GM13977 (cell line): ENCODE data around the gene PGAM2.
A peak's percentile ranks its signal among the peaks of the same experiment; 100 is the strongest.

Source experiments
- DNase-seq: peaks from one replicate; pipeline ENCODE4 v3.0.0; 2012; ENCODE audit warnings: low spot score
- in situ Hi-C: fragments of 300-500 bp; cut with MboI; formaldehyde crosslinking; loops from one replicate; pipeline ENCODE4 v1.12.0; 2022; ENCODE audit warnings: low sequenced_read_pairs, low pct_unique_long_range_greater_than_20kb, mixed read lengths, inconsistent platforms; ENCODE audit not compliant: unreplicated experiment
- TF ChIP-seq, protein P1 (sequence below): IDR thresholded peaks from 2 replicates; pipeline ENCODE4 v1.5.1; 2012; ENCODE audit warnings: mild to moderate bottlenecking, control low read depth; ENCODE audit not compliant: insufficient read depth; ENCODE audit errors: extremely low read depth, missing control alignments

Gene PGAM2

GRCh38 chr7:44082541-44083207 lies 17.3 kb upstream of the PGAM2 start:
- TF ChIP-seq, protein P1, sequence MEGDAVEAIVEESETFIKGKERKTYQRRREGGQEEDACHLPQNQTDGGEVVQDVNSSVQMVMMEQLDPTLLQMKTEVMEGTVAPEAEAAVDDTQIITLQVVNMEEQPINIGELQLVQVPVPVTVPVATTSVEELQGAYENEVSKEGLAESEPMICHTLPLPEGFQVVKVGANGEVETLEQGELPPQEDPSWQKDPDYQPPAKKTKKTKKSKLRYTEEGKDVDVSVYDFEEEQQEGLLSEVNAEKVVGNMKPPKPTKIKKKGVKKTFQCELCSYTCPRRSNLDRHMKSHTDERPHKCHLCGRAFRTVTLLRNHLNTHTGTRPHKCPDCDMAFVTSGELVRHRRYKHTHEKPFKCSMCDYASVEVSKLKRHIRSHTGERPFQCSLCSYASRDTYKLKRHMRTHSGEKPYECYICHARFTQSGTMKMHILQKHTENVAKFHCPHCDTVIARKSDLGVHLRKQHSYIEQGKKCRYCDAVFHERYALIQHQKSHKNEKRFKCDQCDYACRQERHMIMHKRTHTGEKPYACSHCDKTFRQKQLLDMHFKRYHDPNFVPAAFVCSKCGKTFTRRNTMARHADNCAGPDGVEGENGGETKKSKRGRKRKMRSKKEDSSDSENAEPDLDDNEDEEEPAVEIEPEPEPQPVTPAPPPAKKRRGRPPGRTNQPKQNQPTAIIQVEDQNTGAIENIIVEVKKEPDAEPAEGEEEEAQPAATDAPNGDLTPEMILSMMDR, result no peak
- in situ Hi-C loops, result no loop called here
- DNase-seq, result peak; percentile 99

GRCh38 chr7:44081266-44081748 lies 15.9 kb upstream of the PGAM2 start:
- in situ Hi-C loops, result no loop called here
- TF ChIP-seq, protein P1, result peak; percentile 0

DNA sequence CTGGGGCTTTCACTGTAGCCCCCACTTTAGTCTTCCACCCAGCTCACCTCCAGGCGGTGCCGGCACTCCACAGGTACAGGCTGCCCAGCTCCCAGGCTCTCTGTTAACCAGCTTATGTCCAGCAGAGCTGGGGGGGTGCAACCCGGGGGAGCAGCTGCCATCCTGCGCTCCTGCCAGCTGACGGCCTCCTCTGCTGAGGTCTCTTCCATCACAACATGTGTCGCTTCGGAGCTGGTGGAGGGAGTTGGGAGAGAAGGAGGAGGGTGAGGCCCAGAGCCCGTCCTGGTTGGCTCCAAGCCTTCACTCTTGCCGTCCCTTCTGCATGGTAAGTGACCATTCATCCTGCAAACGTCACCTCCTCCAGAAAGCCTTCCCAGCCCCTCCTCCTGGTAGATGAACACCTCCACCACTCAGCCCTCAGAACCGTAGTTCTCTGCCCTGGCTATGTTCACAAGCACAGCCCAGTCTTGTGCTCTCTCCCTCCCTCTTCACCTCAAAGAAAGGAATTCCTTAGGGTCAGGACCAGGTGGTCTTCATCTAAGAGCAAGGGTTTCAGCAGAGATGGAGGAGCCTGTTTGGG lies 15.4 kb upstream of the PGAM2 start:
- TF ChIP-seq, protein P1, result no peak
- DNase-seq, result no peak
- in situ Hi-C loops, result no loop called here

More at GRCh38 chr7:44081266-44081748, 15.9 kb upstream of the PGAM2 start:
- DNase-seq, result peak; percentile 72

- TF ChIP-seq, protein P1, result no peak
- in situ Hi-C loops, result no loop called here
- no peak for DNase-seq
These were observed 14.8 kb upstream of the PGAM2 start for GRCh38 chr7:44080118-44080517.

- in situ Hi-C loops, result loop anchor here (10.0 kb wide), 1 partner anchor 115 kb away; no protein-coding TSS in a partner anchor
These were observed 14.1 kb upstream of the PGAM2 start for GRCh38 chr7:44079331-44080021.

DNA sequence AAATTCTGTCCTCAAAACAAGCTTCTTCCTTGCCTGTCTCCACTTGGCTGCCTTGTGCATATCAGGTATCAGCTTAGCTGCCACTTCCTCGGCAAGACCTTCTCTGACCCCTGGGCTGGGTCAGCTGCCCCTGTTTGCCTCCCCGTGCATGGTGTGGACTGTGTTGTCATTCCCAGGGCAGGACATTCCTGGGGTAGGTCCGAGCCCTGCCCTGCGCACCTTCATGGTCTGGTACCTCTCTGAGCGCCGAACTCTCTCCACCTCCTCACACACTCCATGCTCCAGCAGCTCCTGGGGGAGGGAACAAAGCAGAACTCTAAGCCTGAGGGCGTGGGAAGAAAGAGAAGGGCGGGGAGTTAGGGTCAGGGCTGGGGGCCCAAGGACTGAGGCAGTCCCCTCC lies 13.2 kb upstream of the PGAM2 start:
- no peak for DNase-seq
- TF ChIP-seq, protein P1, result no peak
- in situ Hi-C loops, result loop anchor here (10.0 kb wide), 1 partner anchor 116 kb away; no protein-coding TSS in a partner anchor

More at GRCh38 chr7:44079331-44080021, 14.1 kb upstream of the PGAM2 start:
- no peak for DNase-seq
- TF ChIP-seq, protein P1, result no peak
